Progenitor cell of endocrine pancreas (in vitro differentiated cells): ENCODE results near the gene GOLGA6C. TPM values are rescaled to one million over a fixed set of nuclear protein-coding genes. Genes with fewer than 3 reads are reported as not detected.
"Not testable (repeated sequence)": the region's sequence is repeated elsewhere in the genome, so short reads cannot be mapped to it uniquely, and the experiment has no call there.

Experiments
- DNase-seq: peaks from one replicate; pipeline ENCODE4 v3.0.0; 2021; ENCODE audit warnings: low spot score; ENCODE audit not compliant: unreplicated experiment
- H3K27ac Mint-ChIP-seq: 2 replicates; pipeline ENCODE4 v1.8.0; 2021; ENCODE audit warnings: mild to moderate bottlenecking, moderate library complexity, mixed read lengths
- H3K27me3 Mint-ChIP-seq: 2 replicates; pipeline ENCODE4 v1.8.0; 2021; ENCODE audit warnings: mixed read lengths
- H3K36me3 Mint-ChIP-seq: 2 replicates; pipeline ENCODE4 v1.8.0; 2022; ENCODE audit warnings: mixed read lengths; ENCODE audit not compliant: insufficient read depth
- H3K4me1 Mint-ChIP-seq: 2 replicates; pipeline ENCODE4 v1.8.0; 2021; ENCODE audit warnings: low read depth, mixed read lengths
- H3K4me3 Mint-ChIP-seq: 2 replicates; pipeline ENCODE4 v1.8.0; 2021; ENCODE audit warnings: low read depth, mild to moderate bottlenecking, moderate library complexity, mixed read lengths
- H3K9me3 Mint-ChIP-seq: 2 replicates; pipeline ENCODE4 v1.8.0; 2021; ENCODE audit warnings: low read depth, mixed read lengths
- CTCF ChIP-seq: fragments of 200-600 bp; sonication (generic); IDR thresholded peaks from one replicate; pipeline ENCODE4 v1.5.0; 2021; ENCODE audit warnings: antibody characterized with exemption, mild to moderate bottlenecking; ENCODE audit not compliant: unreplicated experiment
- total RNA-seq: library from RNA; stranded (reverse); gene quantifications from 2 replicates; pipeline ENCODE4 v1.2.1, GENCODE V29; 2021

Gene GOLGA6C
- total RNA-seq, 1 donor from 2014 or later, result not detected

GRCh38 chr15:75237316-75237982, 20.7 kb upstream of the GOLGA6C start:
- Mint-ChIP-seq H3K9me3 (no peaks in the 10 kb centered on the region), H3K27ac (no peak overlapping the region), H3K4me3 (no peak overlapping the region), H3K4me1 (no peaks in the 10 kb centered on the region), H3K36me3 (no peaks in the 10 kb centered on the region), H3K27me3 (peaks cover 23% of the 10 kb centered on the region)
- no peak for TF ChIP-seq CTCF
- DNase-seq, result no peak

GRCh38 chr15:75238150-75238549, 20.0 kb upstream of the GOLGA6C start:
- no peaks in the 10 kb centered on the region for H3K9me3 Mint-ChIP-seq
- no peak overlapping the region for H3K4me3 Mint-ChIP-seq
- no peak overlapping the region for H3K27ac Mint-ChIP-seq
- no peaks in the 10 kb centered on the region for H3K4me1 Mint-ChIP-seq
- no peaks in the 10 kb centered on the region for H3K36me3 Mint-ChIP-seq
- no peak for TF ChIP-seq CTCF
- H3K27me3 Mint-ChIP-seq, result peaks cover 18% of the 10 kb centered on the region
- no peak for DNase-seq

GRCh38 chr15:75245741-75246140, 12.4 kb upstream of the GOLGA6C start:
- peaks cover 22% of the 10 kb centered on the region for H3K4me1 Mint-ChIP-seq

GRCh38 chr15:75248991-75249390, 9.1 kb upstream of the GOLGA6C start:
- H3K4me3 Mint-ChIP-seq, H3K9me3 Mint-ChIP-seq, H3K36me3 Mint-ChIP-seq, DNase-seq, H3K27ac Mint-ChIP-seq: not testable (repeated sequence)
- Mint-ChIP-seq H3K4me1 (peaks cover 24% of the 10 kb centered on the region), H3K27me3 (peaks cover 12% of the 10 kb centered on the region)

More at GRCh38 chr15:75245741-75246140, 12.4 kb upstream of the GOLGA6C start:
- not testable (repeated sequence) for H3K9me3 Mint-ChIP-seq, H3K27ac Mint-ChIP-seq, H3K27me3 Mint-ChIP-seq, DNase-seq, H3K4me3 Mint-ChIP-seq, H3K36me3 Mint-ChIP-seq

GRCh38 chr15:75249726-75250125, 8.4 kb upstream of the GOLGA6C start:
- no peak for TF ChIP-seq CTCF
- Mint-ChIP-seq H3K4me1 (peaks cover 24% of the 10 kb centered on the region), H3K36me3 (no peaks in the 10 kb centered on the region), H3K27ac (no peak overlapping the region), H3K27me3 (peaks cover 12% of the 10 kb centered on the region), H3K4me3 (no peak overlapping the region), H3K9me3 (no peaks in the 10 kb centered on the region)
- no peak for DNase-seq

GRCh38 chr15:75251343-75251742, 6.8 kb upstream of the GOLGA6C start:
- not testable (repeated sequence) for DNase-seq, H3K36me3 Mint-ChIP-seq, H3K27ac Mint-ChIP-seq, H3K4me3 Mint-ChIP-seq, H3K27me3 Mint-ChIP-seq, H3K9me3 Mint-ChIP-seq
- H3K4me1 Mint-ChIP-seq, result peaks cover 24% of the 10 kb centered on the region

GRCh38 chr15:75252285-75252684, 5.8 kb upstream of the GOLGA6C start:
- H3K9me3 Mint-ChIP-seq, H3K27me3 Mint-ChIP-seq, DNase-seq, H3K36me3 Mint-ChIP-seq, H3K4me3 Mint-ChIP-seq, H3K27ac Mint-ChIP-seq: not testable (repeated sequence)
- peaks cover 24% of the 10 kb centered on the region for H3K4me1 Mint-ChIP-seq

- not testable (repeated sequence) for H3K36me3 Mint-ChIP-seq, H3K9me3 Mint-ChIP-seq, H3K27ac Mint-ChIP-seq, H3K4me3 Mint-ChIP-seq, H3K4me1 Mint-ChIP-seq, DNase-seq, H3K27me3 Mint-ChIP-seq
Observed at GRCh38 chr15:75258620-75259343, 648 bp downstream of the GOLGA6C start.

GRCh38 chr15:75259873-75260272, 1.7 kb downstream of the GOLGA6C start:
- H3K4me3 Mint-ChIP-seq, H3K36me3 Mint-ChIP-seq, H3K27me3 Mint-ChIP-seq, H3K27ac Mint-ChIP-seq, DNase-seq, H3K4me1 Mint-ChIP-seq, H3K9me3 Mint-ChIP-seq: not testable (repeated sequence)

- not testable (repeated sequence) for H3K27ac Mint-ChIP-seq, DNase-seq, H3K4me1 Mint-ChIP-seq, H3K27me3 Mint-ChIP-seq, H3K4me3 Mint-ChIP-seq, H3K9me3 Mint-ChIP-seq, H3K36me3 Mint-ChIP-seq
Observed at GRCh38 chr15:75273751-75274359, 15.7 kb downstream of the GOLGA6C start.
